ENCODE results near the gene ASB5.
"Not testable (repeated sequence)": the region's sequence is repeated elsewhere in the genome, so short reads cannot be mapped to it uniquely, and the experiment has no call there.

ASB5 gene

DNA sequence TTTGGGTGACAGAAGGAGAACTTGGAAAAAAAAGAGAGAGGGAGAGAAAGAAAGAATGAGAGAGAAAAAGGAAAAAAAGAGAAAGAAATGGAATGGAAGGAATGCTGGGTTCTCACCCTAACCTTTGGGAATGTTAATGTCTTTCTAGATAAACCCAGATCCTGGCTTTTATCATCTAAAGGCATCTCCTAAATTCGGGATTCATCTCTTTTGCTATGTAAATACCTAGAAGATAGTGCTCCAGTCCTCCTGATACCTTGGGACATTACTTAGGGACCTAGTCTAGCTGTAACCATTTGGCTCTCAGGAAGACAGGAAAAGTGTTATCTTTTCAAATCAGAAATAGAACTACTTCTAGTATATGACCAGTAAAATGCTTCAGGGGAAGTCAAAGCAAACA, 34.9 kb upstream of the ASB5 start:
- TF ChIP-seq, protein P1, sequence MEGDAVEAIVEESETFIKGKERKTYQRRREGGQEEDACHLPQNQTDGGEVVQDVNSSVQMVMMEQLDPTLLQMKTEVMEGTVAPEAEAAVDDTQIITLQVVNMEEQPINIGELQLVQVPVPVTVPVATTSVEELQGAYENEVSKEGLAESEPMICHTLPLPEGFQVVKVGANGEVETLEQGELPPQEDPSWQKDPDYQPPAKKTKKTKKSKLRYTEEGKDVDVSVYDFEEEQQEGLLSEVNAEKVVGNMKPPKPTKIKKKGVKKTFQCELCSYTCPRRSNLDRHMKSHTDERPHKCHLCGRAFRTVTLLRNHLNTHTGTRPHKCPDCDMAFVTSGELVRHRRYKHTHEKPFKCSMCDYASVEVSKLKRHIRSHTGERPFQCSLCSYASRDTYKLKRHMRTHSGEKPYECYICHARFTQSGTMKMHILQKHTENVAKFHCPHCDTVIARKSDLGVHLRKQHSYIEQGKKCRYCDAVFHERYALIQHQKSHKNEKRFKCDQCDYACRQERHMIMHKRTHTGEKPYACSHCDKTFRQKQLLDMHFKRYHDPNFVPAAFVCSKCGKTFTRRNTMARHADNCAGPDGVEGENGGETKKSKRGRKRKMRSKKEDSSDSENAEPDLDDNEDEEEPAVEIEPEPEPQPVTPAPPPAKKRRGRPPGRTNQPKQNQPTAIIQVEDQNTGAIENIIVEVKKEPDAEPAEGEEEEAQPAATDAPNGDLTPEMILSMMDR (IDR thresholded peaks at IDR 0.05; ENCODE audit: extremely low read depth, missing control alignments): no peak
- DNase-seq (ENCODE audit: low spot score): no peak

GRCh38 chr4:176302283-176303275, 33.6 kb upstream of the ASB5 start:
- TF ChIP-seq, protein P1 (IDR thresholded peaks at IDR 0.05; ENCODE audit: extremely low read depth, missing control alignments): no peak

DNA sequence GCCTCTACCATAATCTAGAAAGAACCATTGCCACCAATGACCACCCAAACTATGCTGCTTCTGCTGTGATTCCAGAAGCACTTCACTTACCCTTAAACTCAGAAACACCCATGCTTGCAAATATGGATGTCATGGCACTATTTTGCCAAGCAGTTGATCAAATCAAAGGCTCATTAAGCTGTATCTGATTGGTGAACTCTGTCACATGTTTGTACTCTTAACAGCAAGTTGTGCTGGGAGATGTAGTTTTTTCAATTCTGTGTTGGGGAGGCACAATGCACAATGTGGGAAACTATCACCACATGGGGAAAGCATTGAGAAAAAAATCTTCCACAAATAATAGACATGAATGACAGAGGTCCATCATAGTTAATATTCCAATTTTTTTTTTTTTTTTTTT, 31.5 kb upstream of the ASB5 start:
- TF ChIP-seq, protein P1 (IDR thresholded peaks at IDR 0.05; ENCODE audit: extremely low read depth, missing control alignments): no peak
- DNase-seq (ENCODE audit: low spot score): no peak

More at GRCh38 chr4:176302283-176303275, 33.6 kb upstream of the ASB5 start:
- no peak for DNase-seq (ENCODE audit: low spot score)

GRCh38 chr4:176300036-176300435, 31.0 kb upstream of the ASB5 start:
- TF ChIP-seq, protein P1 (IDR thresholded peaks at IDR 0.05; ENCODE audit: extremely low read depth, missing control alignments): no peak
- DNase-seq (ENCODE audit: low spot score): no peak

DNA sequence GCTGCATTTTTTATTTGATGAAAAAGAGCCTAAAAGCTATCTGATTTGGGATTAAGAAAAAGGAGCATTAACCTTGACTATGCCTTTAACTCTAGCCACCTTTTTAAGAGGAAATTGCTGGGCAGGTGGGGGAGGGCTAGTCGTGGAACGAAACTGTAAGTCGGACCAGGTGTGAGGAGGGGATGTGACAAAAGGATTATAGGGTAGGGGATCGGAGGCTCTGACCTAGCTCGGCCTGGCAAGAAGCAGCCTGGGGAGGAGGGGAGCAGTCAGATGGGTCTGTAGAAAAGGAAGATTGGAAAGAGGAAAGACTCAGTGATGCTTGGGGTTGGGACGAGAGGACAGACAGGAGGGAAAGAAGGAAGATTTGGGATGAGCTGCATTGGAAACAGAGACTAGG, 29.6 kb upstream of the ASB5 start:
- TF ChIP-seq, protein P1 (IDR thresholded peaks at IDR 0.05; ENCODE audit: extremely low read depth, missing control alignments): no peak
- DNase-seq (ENCODE audit: low spot score): no peak

- not testable (repeated sequence) for DNase-seq (ENCODE audit: low spot score)
Measured at GRCh38 chr4:176295907-176296306, 26.9 kb upstream of the ASB5 start.

DNA sequence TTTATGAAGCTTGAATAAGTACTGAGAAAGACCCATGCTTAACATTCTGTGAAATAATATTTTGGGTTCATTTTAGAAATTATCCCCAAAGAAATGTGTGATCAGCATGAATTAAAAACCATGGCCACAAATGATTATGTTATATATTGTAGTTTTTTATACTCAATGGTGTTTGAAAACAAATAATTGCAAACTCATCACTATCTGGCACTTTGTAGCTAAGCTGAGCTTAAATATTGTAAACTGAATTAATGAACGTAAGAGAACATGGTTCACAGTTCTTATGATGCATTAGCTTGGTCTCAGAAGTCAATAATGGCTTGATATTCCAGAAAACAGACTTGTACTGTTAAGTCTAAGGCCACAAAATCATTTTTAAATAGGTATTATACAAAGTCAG, 24.6 kb upstream of the ASB5 start:
- DNase-seq (ENCODE audit: low spot score): no peak
- TF ChIP-seq, protein P1 (IDR thresholded peaks at IDR 0.05; ENCODE audit: extremely low read depth, missing control alignments): no peak

All from GM20000 (cell line).